Stomach (tissue), 4 donors: ENCODE measurements around the gene PADI6.

Experiments
- EP300 ChIP-seq: sonication (generic); formaldehyde crosslinking; IDR thresholded peaks from one replicate; pipeline ENCODE4 v1.6.1; 2017; ENCODE audit warnings: antibody characterized with exemption
- POLR2A ChIP-seq, 4 donors: fragments of 450-650 bp; IDR thresholded peaks; one replicate each; pipeline ENCODE4 v1.6.1; 2016; ENCODE audit warnings: antibody characterized with exemption in 4 of 4, control low read depth in 2 of 4, mild to moderate bottlenecking in 1 of 4, moderate library complexity in 1 of 4
- POLR2AphosphoS5 ChIP-seq, 3 donors: sonication (generic); formaldehyde crosslinking; IDR thresholded peaks; one replicate each; pipeline ENCODE4 v1.6.1; 2016; ENCODE audit warnings: antibody characterized with exemption in 3 of 3
- TF ChIP-seq, protein P1 (sequence below), 7 experiments: fragments of 450-650 bp in 4 of 7; fragments of 200-600 bp in 3 of 7; sonication (generic) in 3 of 7; IDR thresholded peaks; one replicate each; pipeline ENCODE4 v1.5.1; 2016 to 2019; ENCODE audit warnings: antibody characterized with exemption in 7 of 7, control low read depth in 2 of 7, mild to moderate bottlenecking in 1 of 7

GRCh38 chr1:17414022-17414421, 42.0 kb downstream of the PADI6 start:
- TF ChIP-seq, protein P1, sequence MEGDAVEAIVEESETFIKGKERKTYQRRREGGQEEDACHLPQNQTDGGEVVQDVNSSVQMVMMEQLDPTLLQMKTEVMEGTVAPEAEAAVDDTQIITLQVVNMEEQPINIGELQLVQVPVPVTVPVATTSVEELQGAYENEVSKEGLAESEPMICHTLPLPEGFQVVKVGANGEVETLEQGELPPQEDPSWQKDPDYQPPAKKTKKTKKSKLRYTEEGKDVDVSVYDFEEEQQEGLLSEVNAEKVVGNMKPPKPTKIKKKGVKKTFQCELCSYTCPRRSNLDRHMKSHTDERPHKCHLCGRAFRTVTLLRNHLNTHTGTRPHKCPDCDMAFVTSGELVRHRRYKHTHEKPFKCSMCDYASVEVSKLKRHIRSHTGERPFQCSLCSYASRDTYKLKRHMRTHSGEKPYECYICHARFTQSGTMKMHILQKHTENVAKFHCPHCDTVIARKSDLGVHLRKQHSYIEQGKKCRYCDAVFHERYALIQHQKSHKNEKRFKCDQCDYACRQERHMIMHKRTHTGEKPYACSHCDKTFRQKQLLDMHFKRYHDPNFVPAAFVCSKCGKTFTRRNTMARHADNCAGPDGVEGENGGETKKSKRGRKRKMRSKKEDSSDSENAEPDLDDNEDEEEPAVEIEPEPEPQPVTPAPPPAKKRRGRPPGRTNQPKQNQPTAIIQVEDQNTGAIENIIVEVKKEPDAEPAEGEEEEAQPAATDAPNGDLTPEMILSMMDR (IDR thresholded peaks at IDR 0.05): no peak
- TF ChIP-seq POLR2AphosphoS5 (IDR thresholded peaks at IDR 0.05): no peak
- no peak for TF ChIP-seq POLR2A (IDR thresholded peaks at IDR 0.05)
- no peak for TF ChIP-seq EP300
